Measurements from ENCODE around the gene POU6F2. TPM values are rescaled to one million over a fixed set of nuclear protein-coding genes. Genes with fewer than 3 reads are reported as not detected.

Gene POU6F2
- total RNA-seq, 1 donor from 2014 or later = 1.1 TPM

DNA sequence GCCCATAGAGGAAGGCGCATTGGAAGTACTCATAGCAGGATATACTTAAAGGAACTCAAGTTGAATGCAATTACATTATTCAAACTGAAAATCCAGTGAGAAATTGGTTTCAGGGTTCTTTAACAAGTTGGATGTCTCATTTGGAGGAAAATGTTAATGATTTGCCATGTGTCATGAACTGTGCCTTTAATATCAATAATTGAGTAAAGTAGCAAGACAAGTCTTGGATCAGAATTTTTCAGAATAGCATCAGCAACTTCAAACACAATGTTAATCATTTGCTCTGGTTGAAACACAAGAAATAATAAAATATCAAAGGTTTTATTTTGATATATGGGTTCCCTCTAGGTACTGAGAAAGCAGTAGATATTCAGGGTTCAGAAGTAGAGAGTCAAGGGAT is 24.5 kb upstream of the POU6F2 start:
- TF ChIP-seq, protein P1, sequence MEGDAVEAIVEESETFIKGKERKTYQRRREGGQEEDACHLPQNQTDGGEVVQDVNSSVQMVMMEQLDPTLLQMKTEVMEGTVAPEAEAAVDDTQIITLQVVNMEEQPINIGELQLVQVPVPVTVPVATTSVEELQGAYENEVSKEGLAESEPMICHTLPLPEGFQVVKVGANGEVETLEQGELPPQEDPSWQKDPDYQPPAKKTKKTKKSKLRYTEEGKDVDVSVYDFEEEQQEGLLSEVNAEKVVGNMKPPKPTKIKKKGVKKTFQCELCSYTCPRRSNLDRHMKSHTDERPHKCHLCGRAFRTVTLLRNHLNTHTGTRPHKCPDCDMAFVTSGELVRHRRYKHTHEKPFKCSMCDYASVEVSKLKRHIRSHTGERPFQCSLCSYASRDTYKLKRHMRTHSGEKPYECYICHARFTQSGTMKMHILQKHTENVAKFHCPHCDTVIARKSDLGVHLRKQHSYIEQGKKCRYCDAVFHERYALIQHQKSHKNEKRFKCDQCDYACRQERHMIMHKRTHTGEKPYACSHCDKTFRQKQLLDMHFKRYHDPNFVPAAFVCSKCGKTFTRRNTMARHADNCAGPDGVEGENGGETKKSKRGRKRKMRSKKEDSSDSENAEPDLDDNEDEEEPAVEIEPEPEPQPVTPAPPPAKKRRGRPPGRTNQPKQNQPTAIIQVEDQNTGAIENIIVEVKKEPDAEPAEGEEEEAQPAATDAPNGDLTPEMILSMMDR (IDR thresholded peaks at IDR 0.05; ENCODE audit: unreplicated experiment) = no peak
- no peaks in the 10 kb centered on the region for H3K9me3 Mint-ChIP-seq (ENCODE audit: unreplicated experiment)
- no peak overlapping the region for H3K4me3 Mint-ChIP-seq (ENCODE audit: unreplicated experiment)
- no peaks in the 10 kb centered on the region for H3K27me3 Mint-ChIP-seq (ENCODE audit: unreplicated experiment)
- H3K36me3 Mint-ChIP-seq (ENCODE audit: low read depth, unreplicated experiment) = no peaks in the 10 kb centered on the region
- DNase-seq (ENCODE audit: low spot score) = no peak
- no peak overlapping the region for H3K27ac Mint-ChIP-seq (ENCODE audit: unreplicated experiment)
- H3K4me1 Mint-ChIP-seq (ENCODE audit: unreplicated experiment) = no peaks in the 10 kb centered on the region

DNA sequence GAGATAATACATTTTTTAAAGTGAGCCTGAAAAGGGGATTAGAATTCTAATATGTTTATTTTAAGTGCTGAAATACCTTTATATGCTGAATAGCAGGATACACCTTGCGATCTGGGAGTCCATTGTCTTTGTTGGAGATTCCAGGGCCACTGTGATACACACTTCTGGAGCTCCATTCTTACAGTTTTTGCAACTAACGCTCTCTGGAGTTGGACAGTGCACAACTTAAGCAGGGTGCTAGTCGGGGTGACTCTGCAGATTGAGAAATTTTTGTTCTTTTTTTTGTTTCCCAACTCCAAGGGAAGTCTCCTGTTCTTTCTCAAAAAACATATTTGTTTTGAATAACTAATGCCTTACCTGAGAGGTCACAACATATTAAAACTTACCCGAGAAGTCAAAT is 23.7 kb upstream of the POU6F2 start:
- H3K4me3 Mint-ChIP-seq (ENCODE audit: unreplicated experiment) = no peak overlapping the region
- H3K27me3 Mint-ChIP-seq (ENCODE audit: unreplicated experiment) = no peaks in the 10 kb centered on the region
- no peaks in the 10 kb centered on the region for H3K36me3 Mint-ChIP-seq (ENCODE audit: low read depth, unreplicated experiment)
- TF ChIP-seq, protein P1 (IDR thresholded peaks at IDR 0.05; ENCODE audit: unreplicated experiment) = no peak
- H3K27ac Mint-ChIP-seq (ENCODE audit: unreplicated experiment) = no peak overlapping the region
- no peak for DNase-seq (ENCODE audit: low spot score)
- H3K4me1 Mint-ChIP-seq (ENCODE audit: unreplicated experiment) = no peaks in the 10 kb centered on the region
- H3K9me3 Mint-ChIP-seq (ENCODE audit: unreplicated experiment) = no peaks in the 10 kb centered on the region

DNA sequence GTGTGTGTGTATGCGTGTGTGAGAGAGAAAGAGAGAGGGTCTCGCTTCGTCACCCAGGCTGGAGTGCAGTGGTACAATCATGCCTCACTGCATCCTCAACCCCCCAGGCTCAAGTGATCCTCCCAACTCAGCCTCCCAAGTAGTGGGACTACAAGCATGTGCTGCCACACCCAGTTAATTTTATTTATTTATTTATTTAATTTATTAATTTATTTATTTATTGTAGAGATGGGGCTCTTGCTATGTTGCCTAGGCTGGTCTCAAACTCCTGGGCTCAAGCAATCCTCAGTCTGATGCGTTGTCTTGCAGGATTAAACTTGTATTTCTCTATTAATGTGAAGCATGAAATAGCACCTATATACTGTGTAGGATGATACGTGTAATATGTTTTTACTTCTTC is 21.8 kb upstream of the POU6F2 start:
- no peaks in the 10 kb centered on the region for H3K36me3 Mint-ChIP-seq (ENCODE audit: low read depth, unreplicated experiment)
- H3K9me3 Mint-ChIP-seq (ENCODE audit: unreplicated experiment) = no peaks in the 10 kb centered on the region
- H3K4me1 Mint-ChIP-seq (ENCODE audit: unreplicated experiment) = no peaks in the 10 kb centered on the region
- no peak overlapping the region for H3K27ac Mint-ChIP-seq (ENCODE audit: unreplicated experiment)
- DNase-seq (ENCODE audit: low spot score) = no peak
- TF ChIP-seq, protein P1 (IDR thresholded peaks at IDR 0.05; ENCODE audit: unreplicated experiment) = no peak
- H3K4me3 Mint-ChIP-seq (ENCODE audit: unreplicated experiment) = no peak overlapping the region
- no peaks in the 10 kb centered on the region for H3K27me3 Mint-ChIP-seq (ENCODE audit: unreplicated experiment)

DNA sequence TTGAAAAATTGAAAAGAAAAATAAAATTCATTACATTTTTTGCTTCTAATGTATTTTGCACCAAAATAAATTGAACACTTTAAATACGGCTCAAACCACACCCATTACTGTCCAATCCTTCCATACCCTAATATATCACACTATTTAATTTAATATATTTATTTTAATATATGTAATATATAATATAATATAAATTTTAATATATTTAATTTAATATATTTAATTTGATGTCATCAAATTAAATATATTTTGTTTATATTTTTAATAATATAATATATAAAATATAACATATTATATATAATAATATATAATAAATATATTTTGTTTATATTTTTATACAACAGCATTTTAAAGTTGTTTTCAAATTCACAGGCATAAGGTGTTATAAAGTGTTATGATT is 15.7 kb upstream of the POU6F2 start:
- no peaks in the 10 kb centered on the region for H3K4me1 Mint-ChIP-seq (ENCODE audit: unreplicated experiment)
- DNase-seq (ENCODE audit: low spot score) = no peak
- no peak overlapping the region for H3K27ac Mint-ChIP-seq (ENCODE audit: unreplicated experiment)
- H3K36me3 Mint-ChIP-seq (ENCODE audit: low read depth, unreplicated experiment) = no peaks in the 10 kb centered on the region
- H3K4me3 Mint-ChIP-seq (ENCODE audit: unreplicated experiment) = no peak overlapping the region
- TF ChIP-seq, protein P1 (IDR thresholded peaks at IDR 0.05; ENCODE audit: unreplicated experiment) = no peak
- H3K27me3 Mint-ChIP-seq (ENCODE audit: unreplicated experiment) = no peaks in the 10 kb centered on the region
- H3K9me3 Mint-ChIP-seq (ENCODE audit: unreplicated experiment) = no peaks in the 10 kb centered on the region

DNA sequence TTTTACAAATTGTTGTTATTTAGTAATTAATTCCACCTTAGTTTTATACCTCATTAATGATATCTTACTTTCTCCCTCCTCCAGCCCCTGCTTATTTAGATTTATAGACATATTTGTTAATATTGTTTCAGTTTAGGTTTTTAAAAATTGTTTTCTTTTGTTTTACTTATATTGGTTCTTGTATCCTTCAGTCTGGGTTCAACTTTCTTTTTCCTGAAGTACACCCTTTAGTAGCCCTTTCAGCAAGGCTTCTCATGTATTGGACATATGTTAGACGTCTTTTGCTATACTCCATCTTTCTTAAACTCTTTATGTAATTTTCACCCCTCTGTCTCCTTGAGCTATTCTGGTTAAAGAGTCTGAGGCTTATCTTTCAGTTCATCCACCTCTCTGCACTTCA is 12.8 kb upstream of the POU6F2 start:
- H3K27ac Mint-ChIP-seq (ENCODE audit: unreplicated experiment) = no peak overlapping the region
- DNase-seq (ENCODE audit: low spot score) = no peak
- no peaks in the 10 kb centered on the region for H3K9me3 Mint-ChIP-seq (ENCODE audit: unreplicated experiment)
- no peaks in the 10 kb centered on the region for H3K36me3 Mint-ChIP-seq (ENCODE audit: low read depth, unreplicated experiment)
- no peaks in the 10 kb centered on the region for H3K4me1 Mint-ChIP-seq (ENCODE audit: unreplicated experiment)
- no peaks in the 10 kb centered on the region for H3K27me3 Mint-ChIP-seq (ENCODE audit: unreplicated experiment)
- TF ChIP-seq, protein P1 (IDR thresholded peaks at IDR 0.05; ENCODE audit: unreplicated experiment) = no peak
- H3K4me3 Mint-ChIP-seq (ENCODE audit: unreplicated experiment) = no peak overlapping the region
